PC-3 (cell line): ENCODE results near the gene LUZP1. TPM values are rescaled to one million over a fixed set of nuclear protein-coding genes. Genes with fewer than 3 reads are reported as not detected.
A peak's percentile ranks its signal among the peaks of the same experiment; 100 is the strongest.

ENCODE experiments used
- ATAC-seq: fragments of 200-7000 bp; cut with Tn5 transposase; 2 replicates; pipeline ENCODE4 v1.9.1; 2020; ENCODE audit warnings: mild to moderate bottlenecking, moderate library complexity
- BruUV-seq: library from RNA; stranded (reverse); fragments of 400-500 nt; replicated peaks from 2 replicates; lab custom pipeline; 2021; lab: Mats Ljungman, UMichigan
- CTCF ChIA-PET: fragments of 300-600 bp; sonication (Branson Sonifier 250); formaldehyde crosslinking; loops from one replicate; lab custom pipeline; 2022; ENCODE audit warnings: antibody characterized with exemption; lab: Charles Lee
- POLR2A ChIA-PET: fragments of 300-600 bp; sonication (Branson Sonifier 250); formaldehyde crosslinking; loops from one replicate; lab custom pipeline; 2022; ENCODE audit warnings: antibody characterized with exemption; ENCODE audit not compliant: unreplicated experiment; lab: Charles Lee
- DNase-seq: peaks from one replicate; pipeline ENCODE4 v3.0.0-alpha.2; 2015
- H2AFZ ChIP-seq: fragments of 300-600 bp; sonication (generic); 2 replicates; pipeline ENCODE4 v1.6.0; 2016; ENCODE audit warnings: antibody characterized with exemption, low read length
- H3F3A ChIP-seq: fragments of 300-600 bp; sonication (generic); one replicate; pipeline ENCODE4 v1.6.0; 2017; ENCODE audit warnings: antibody characterized with exemption, low read length, control low read depth, mild to moderate bottlenecking; ENCODE audit not compliant: unreplicated experiment
- H3K27ac ChIP-seq: fragments of 300-600 bp; sonication (generic); 2 replicates; pipeline ENCODE4 v1.5.1; 2016; ENCODE audit warnings: mild to moderate bottlenecking, low read length
- H3K27me3 ChIP-seq: fragments of 300-600 bp; sonication (generic); 2 replicates; pipeline ENCODE4 v1.6.1; 2016; ENCODE audit warnings: low read length, mixed read lengths
- H3K36me3 ChIP-seq: fragments of 300-600 bp; sonication (generic); 2 replicates; pipeline ENCODE4 v1.6.1; 2016; ENCODE audit warnings: low read depth, mixed run types, low read length, mixed read lengths
- H3K4me1 ChIP-seq: fragments of 300-600 bp; sonication (generic); 2 replicates; pipeline ENCODE4 v1.5.1; 2016; ENCODE audit warnings: low read length; ENCODE audit not compliant: insufficient read depth
- H3K4me2 ChIP-seq: fragments of 300-600 bp; sonication (generic); 2 replicates; pipeline ENCODE4 v1.6.0; 2016; ENCODE audit warnings: low read length
- H3K4me3 ChIP-seq: fragments of 300-600 bp; sonication (generic); 2 replicates; pipeline ENCODE4 v1.5.1; 2016; ENCODE audit warnings: mild to moderate bottlenecking, low read length, mixed read lengths
- H3K79me2 ChIP-seq: fragments of 300-600 bp; sonication (generic); 2 replicates; pipeline ENCODE4 v1.6.1; 2017; ENCODE audit warnings: low read length, mixed read lengths
- H3K9ac ChIP-seq: fragments of 300-600 bp; sonication (generic); 2 replicates; pipeline ENCODE4 v1.6.0; 2016; ENCODE audit warnings: mild to moderate bottlenecking, low read length
- H3K9me2 ChIP-seq: fragments of 300-600 bp; sonication (generic); replicated peaks from 2 replicates; pipeline ENCODE4 v1.6.1; 2016; ENCODE audit warnings: mixed run types, low read length, mixed read lengths
- H3K9me3 ChIP-seq: fragments of 300-600 bp; sonication (generic); 2 replicates; pipeline ENCODE4 v1.6.1; 2016; ENCODE audit warnings: low read length, mixed read lengths
- H4K20me1 ChIP-seq: fragments of 300-600 bp; sonication (generic); 2 replicates; pipeline ENCODE4 v1.6.1; 2016; ENCODE audit warnings: low read length, mixed read lengths
- CTCF ChIP-seq: fragments of 300-600 bp; sonication (generic); conservative IDR thresholded peaks from 2 replicates; pipeline ENCODE4 v1.5.1; 2017; ENCODE audit warnings: antibody characterized with exemption, low read depth, mild to moderate bottlenecking, low read length
- EZH2 ChIP-seq: fragments of 300-600 bp; sonication (generic); IDR thresholded peaks from one replicate; pipeline ENCODE4 v1.6.1; 2017; ENCODE audit warnings: antibody characterized with exemption, mild to moderate bottlenecking, low read length; ENCODE audit not compliant: unreplicated experiment
- EZH2phosphoT487 ChIP-seq: fragments of 300-600 bp; sonication (generic); IDR thresholded peaks from 2 replicates; pipeline ENCODE4 v1.6.1; 2018; ENCODE audit warnings: mild to moderate bottlenecking, antibody characterized with exemption, low read length, borderline replicate concordance
- intact Hi-C: fragments of 100-400 bp; cut with micrococcal nuclease; formaldehyde crosslinking; loops from 2 replicates; pipeline ENCODE4 v1.9.0; 2023
- total RNA-seq: library from RNA; depleted of rRNA; stranded (reverse); fragments of >200 nt; gene quantifications from 2 replicates; pipeline ENCODE4 v1.2.3, GENCODE V29; 2014

The LUZP1 gene
- total RNA-seq, 1 experiment from 2014 or later = 17.8 TPM

GRCh38 chr1:23179862-23180261, 11.2 kb upstream of the LUZP1 start:
- intact Hi-C loops = no loop called here
- BruUV-seq = no TSS peak
- no peaks in the 10 kb centered on the region for H3F3A ChIP-seq
- no peak overlapping the region for H2AFZ ChIP-seq
- H3K9ac ChIP-seq = no peak overlapping the region
- H3K79me2 ChIP-seq = no peaks in the 10 kb centered on the region
- H3K9me3 ChIP-seq = no peaks in the 10 kb centered on the region
- H3K4me1 ChIP-seq = peaks cover 8% of the 10 kb centered on the region; the same call in 1 of the 2 replicates
- no peak overlapping the region for H3K4me3 ChIP-seq
- no peaks in the 10 kb centered on the region for H3K9me2 ChIP-seq
- no peak overlapping the region for H3K27ac ChIP-seq
- H3K27me3 ChIP-seq = no peaks in the 10 kb centered on the region
- H4K20me1 ChIP-seq = no peaks in the 10 kb centered on the region
- ATAC-seq (no peak), DNase-seq (no peak)
- TF ChIP-seq EZH2phosphoT487 (no peak), EZH2 (no peak), CTCF (no peak)
- ChIA-PET CTCF (interaction anchor here (0.7 kb wide), 1 partner anchor 70 kb away, joined by 11 read pairs; no protein-coding TSS in a partner anchor), POLR2A (interaction anchor here (0.7 kb wide), 1 partner anchor 11 kb away, joined by 15 read pairs; no protein-coding TSS in a partner anchor)
- no peaks in the 10 kb centered on the region for H3K36me3 ChIP-seq
- no peak overlapping the region for H3K4me2 ChIP-seq

GRCh38 chr1:23178950-23179349, 10.3 kb upstream of the LUZP1 start:
- peak; percentile 29; the same call in 1 of the 2 replicates for ATAC-seq
- H2AFZ ChIP-seq = no peak overlapping the region
- no peak for TF ChIP-seq EZH2
- peak; percentile 45; the same call in 1 of the 2 replicates for TF ChIP-seq CTCF
- no peaks in the 10 kb centered on the region for H3K79me2 ChIP-seq
- intact Hi-C loops = no loop called here
- H3F3A ChIP-seq = no peaks in the 10 kb centered on the region
- peak; percentile 48 for DNase-seq
- no peak overlapping the region for H3K4me2 ChIP-seq
- no peaks in the 10 kb centered on the region for H3K36me3 ChIP-seq
- no peaks in the 10 kb centered on the region for H4K20me1 ChIP-seq
- no peaks in the 10 kb centered on the region for H3K27me3 ChIP-seq
- H3K9ac ChIP-seq = no peak overlapping the region
- peaks cover 5% of the 10 kb centered on the region; the same call in 1 of the 2 replicates for H3K4me1 ChIP-seq
- H3K27ac ChIP-seq = no peak overlapping the region
- ChIA-PET POLR2A (no interaction called here), CTCF (interaction anchor here (2.8 kb wide), 1 partner anchor 79 kb away, joined by 19 read pairs; no protein-coding TSS in a partner anchor)
- H3K9me3 ChIP-seq = no peaks in the 10 kb centered on the region
- no peaks in the 10 kb centered on the region for H3K9me2 ChIP-seq
- BruUV-seq = no TSS peak
- H3K4me3 ChIP-seq = no peak overlapping the region

- Histone ChIP-seq H3K27ac (no peak overlapping the region), H2AFZ (no peak overlapping the region; the same call in 1 of the 2 replicates), H3K4me2 (peak overlapping the region; percentile 76), H3K4me3 (no peak overlapping the region), H3K79me2 (no peaks in the 10 kb centered on the region), H3K4me1 (peaks cover 5% of the 10 kb centered on the region; the same call in 1 of the 2 replicates), H3K9ac (no peak overlapping the region), H3F3A (no peaks in the 10 kb centered on the region), H3K9me2 (no peaks in the 10 kb centered on the region), H3K36me3 (no peaks in the 10 kb centered on the region), H3K9me3 (no peaks in the 10 kb centered on the region), H4K20me1 (no peaks in the 10 kb centered on the region), H3K27me3 (no peaks in the 10 kb centered on the region)
- intact Hi-C loops = no loop called here
- ATAC-seq (no peak), DNase-seq (no peak)
- TF ChIP-seq EZH2phosphoT487 (no peak), EZH2 (no peak), CTCF (no peak)
- CTCF ChIA-PET = interaction anchor here (0.9 to 2.8 kb wide), 2 partner anchors 31 to 79 kb away, joined by 3 to 19 read pairs; no protein-coding TSS in a partner anchor
- BruUV-seq = no TSS peak
- POLR2A ChIA-PET = interaction anchor here (0.7 kb wide), 1 partner anchor 20 kb away, joined by 3 read pairs; no protein-coding TSS in a partner anchor
Measured at GRCh38 chr1:23178414-23178813, 9.8 kb upstream of the LUZP1 start.
